HK-2 (cell line): ENCODE data around the gene ZNF622.
A peak's percentile ranks its signal among the peaks of the same experiment; 100 is the strongest.
"Not testable (repeated sequence)": the region's sequence is repeated elsewhere in the genome, so short reads cannot be mapped to it uniquely, and the experiment has no call there.

Experiments
- DNase-seq: peaks from one replicate; pipeline ENCODE4 v3.0.0-alpha.2; 2018; ENCODE audit not compliant: unreplicated experiment

ZNF622 gene

GRCh38 chr5:16480144-16480543, 14.5 kb upstream of the ZNF622 start:
- no peak for DNase-seq

GRCh38 chr5:16477541-16477940, 11.9 kb upstream of the ZNF622 start:
- DNase-seq = no peak

DNA sequence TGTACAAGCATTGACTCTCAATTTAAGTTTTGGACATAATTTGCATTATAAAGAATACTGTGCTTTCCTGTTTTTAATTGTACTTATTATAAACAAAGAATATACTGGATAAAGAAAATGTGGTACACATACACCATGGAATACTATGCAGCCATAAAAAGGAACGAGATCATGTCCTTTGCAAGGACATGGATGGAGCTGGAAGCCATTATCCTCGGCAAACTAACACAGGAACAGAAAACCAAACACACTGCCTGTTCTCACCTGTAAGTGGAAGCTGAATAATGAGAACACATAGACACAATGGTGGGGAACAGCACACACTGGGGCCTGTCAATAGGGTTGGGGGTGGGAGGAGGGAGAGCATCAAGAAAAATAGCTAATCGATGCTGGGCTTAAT, 10.8 kb upstream of the ZNF622 start:
- not testable (repeated sequence) for DNase-seq

DNA sequence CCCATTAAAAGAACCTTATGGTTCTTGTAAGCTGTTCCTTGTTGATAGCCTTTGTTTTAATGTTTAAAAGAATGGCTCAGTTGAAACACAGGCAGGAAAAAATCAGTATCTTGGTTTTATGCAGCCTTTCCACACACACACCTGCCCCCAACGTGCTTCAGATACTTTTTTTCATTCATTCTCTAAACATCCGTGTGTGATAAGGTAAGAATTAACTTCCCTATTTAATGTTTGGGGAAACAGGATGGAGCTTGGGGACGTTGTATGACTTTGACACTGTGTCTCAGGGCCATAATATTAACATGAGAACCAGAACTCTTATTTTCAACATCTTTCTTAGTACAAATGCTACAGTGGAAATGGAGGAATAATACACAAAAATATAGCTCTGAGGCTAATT, 5.8 kb upstream of the ZNF622 start:
- DNase-seq = no peak

- no peak for DNase-seq
Observed at GRCh38 chr5:16467363-16468219, 2.0 kb upstream of the ZNF622 start.

DNA sequence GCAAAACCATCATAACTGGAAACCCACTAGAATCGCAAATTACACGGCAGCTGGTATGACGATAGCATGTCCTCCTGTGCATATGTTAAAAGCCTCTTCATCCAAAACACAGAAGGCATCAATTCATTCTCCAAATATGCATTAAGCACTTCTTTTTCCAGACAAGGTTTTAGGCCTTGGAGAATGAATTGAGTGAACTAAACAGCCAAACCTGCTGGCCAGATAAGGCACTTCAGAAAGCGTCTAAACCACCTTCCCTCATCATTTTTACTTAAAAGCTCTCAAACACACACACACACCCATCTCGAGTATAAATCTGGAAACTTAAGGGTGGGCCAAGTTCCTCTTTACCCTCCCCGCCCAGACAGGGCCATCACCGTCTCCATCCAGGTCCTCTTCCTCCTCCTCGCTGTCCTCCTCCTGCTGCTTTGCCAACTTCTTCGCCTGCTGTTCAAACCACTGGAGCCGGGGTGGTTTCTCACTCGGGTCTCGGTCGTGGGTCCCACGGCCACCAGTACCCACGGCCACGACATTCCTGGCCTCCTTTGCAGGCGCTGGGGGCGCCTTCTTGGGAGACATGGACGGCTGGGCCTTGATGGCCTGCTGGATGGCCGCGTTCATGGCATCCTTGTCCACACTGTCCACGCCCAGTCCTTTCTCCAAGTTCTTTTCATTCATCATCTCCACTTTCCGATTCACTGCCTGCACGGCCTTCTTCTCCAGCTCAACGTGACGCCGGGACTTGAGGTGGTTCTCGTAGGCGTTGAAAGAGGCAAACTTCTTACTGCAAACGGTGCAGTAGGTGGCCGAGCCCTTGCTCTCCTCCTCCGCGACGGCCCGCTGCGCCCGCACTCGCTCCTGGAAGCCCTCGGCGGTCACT, 696 bp downstream of the ZNF622 start:
- DNase-seq = peak; percentile 21

GRCh38 chr5:16464231-16464630, 1.4 kb downstream of the ZNF622 start:
- no peak for DNase-seq

- DNase-seq = no peak
Observed at GRCh38 chr5:16461782-16462181, 3.8 kb downstream of the ZNF622 start.

- DNase-seq = no peak
Observed at GRCh38 chr5:16461026-16461425, 4.6 kb downstream of the ZNF622 start.

GRCh38 chr5:16459451-16459850, 6.1 kb downstream of the ZNF622 start:
- no peak for DNase-seq

GRCh38 chr5:16457853-16458252, 7.7 kb downstream of the ZNF622 start:
- DNase-seq = no peak

- no peak for DNase-seq
Observed at GRCh38 chr5:16457451-16457850, 8.1 kb downstream of the ZNF622 start.

- DNase-seq = peak; percentile 62
Observed at GRCh38 chr5:16456103-16456832, 9.3 kb downstream of the ZNF622 start.

DNA sequence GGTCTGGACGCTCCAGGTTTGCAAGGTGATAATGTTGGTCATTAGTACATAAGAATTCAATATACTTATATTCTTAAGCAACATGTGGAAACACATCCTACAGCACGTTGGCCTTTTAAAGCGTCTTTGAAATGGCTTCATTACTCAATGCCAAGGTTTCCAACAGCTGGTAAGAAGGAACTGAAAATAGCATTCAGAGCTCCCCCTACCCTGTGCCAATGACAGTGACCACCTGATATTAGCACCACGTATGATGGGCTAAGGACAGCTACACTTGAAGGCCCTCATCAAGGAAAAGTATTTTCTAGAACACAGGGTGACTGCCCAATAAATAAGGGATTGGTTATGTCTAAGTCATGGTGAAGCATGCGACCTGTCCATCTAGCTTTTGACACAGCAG, 9.9 kb downstream of the ZNF622 start:
- DNase-seq = no peak

DNA sequence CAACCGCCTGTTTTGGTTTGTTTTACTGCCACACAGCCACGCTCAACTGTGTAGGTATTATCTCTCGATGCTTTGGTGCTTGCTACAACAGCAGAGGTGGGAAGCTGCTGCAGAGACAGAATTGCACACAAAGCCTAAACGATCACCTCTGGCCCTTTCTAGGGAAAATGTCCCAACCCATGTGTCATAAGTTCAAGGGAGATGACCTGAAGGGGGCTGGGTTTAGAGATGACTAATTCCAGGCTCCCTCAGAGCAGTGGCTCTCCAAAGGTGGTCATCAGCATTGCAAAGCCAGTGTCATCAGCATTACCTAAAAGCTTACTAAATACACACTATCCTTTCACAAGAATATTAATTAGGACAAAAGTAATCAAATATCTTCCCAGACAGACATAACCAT, 10.9 kb downstream of the ZNF622 start:
- DNase-seq = no peak

- no peak for DNase-seq
Observed at GRCh38 chr5:16453609-16454008, 12.0 kb downstream of the ZNF622 start.

- DNase-seq = no peak
Observed at GRCh38 chr5:16450163-16450562, 15.4 kb downstream of the ZNF622 start.

- DNase-seq = no peak
Observed at GRCh38 chr5:16446993-16447392, 18.6 kb downstream of the ZNF622 start.

GRCh38 chr5:16437977-16438376, 27.6 kb downstream of the ZNF622 start:
- DNase-seq = no peak

GRCh38 chr5:16436065-16436682, 29.4 kb downstream of the ZNF622 start:
- not testable (repeated sequence) for DNase-seq

GRCh38 chr5:16431490-16431889, 34.1 kb downstream of the ZNF622 start:
- no peak for DNase-seq
